ENCODE measurements around the gene HHIP. TPM values are rescaled to one million over a fixed set of nuclear protein-coding genes. Genes with fewer than 3 reads are reported as not detected.

The HHIP gene
- total RNA-seq (2022; extraction: Qiagen RNA extraction; ENCODE audit: low read depth), result 0.72 to 1.6 TPM (median 1.3 TPM) in 5 replicates

GRCh38 chr4:144645631-144646522 lies at the start of gene HHIP:
Gene HHIP, plus strand, starts transcription at chr4:144646156. Its CDS starts 520 bp downstream, at chr4:144646676.

